ENCODE data around the gene NPC1L1. TPM values are rescaled to one million over a fixed set of nuclear protein-coding genes. Genes with fewer than 3 reads are reported as not detected.
A peak's percentile ranks its signal among the peaks of the same experiment; 100 is the strongest.

The NPC1L1 gene
- total and polyA plus RNA-seq, 10 of the 15 experiments (the other 5 are each of a cell fraction or from before 2014, with no cell fraction given), result 0.01 to 0.90 TPM; not detected in 8

DNA sequence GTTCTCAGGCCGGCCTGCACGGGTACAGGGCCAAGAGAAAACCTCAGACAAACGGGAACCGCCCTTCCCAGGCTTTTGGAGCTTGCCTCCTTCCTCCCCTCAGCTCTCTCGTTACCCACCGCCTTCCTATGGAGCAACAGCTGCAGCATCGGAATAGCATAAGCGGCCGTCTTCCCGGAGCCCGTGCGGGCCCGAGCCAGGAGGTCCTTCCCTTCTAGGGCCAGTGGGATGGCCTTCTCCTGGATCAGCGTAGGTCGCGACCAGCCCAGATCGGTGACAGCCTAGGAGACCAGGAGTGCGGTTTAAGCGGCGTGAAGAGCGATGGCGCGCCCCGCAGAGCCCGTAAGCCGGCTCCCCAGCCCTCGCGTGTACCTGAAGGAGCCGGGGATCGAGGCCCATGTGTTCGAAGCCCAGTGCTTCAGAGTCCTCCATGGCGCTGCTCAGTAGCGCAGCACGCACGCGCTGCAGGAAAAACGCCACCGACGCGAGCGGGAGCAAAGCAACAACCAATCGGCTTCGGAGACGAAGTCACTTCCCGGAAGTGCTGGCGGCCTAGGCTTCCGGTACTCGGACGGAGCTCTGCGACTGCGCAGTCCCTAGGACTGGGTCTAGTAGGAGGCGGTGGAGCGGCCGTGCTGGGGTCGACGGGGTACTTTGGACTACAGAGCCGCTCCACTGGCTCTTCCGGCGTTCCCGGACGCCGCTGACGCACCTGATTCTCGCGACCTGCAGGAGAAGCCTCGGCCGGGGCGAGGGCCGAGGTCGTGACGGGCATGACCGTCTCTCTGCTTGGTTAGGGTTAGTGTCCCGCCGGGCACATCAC is 32.5 kb upstream of the NPC1L1 start, which contains the start of gene DDX56 (continued):
- TF ChIP-seq, protein P1, sequence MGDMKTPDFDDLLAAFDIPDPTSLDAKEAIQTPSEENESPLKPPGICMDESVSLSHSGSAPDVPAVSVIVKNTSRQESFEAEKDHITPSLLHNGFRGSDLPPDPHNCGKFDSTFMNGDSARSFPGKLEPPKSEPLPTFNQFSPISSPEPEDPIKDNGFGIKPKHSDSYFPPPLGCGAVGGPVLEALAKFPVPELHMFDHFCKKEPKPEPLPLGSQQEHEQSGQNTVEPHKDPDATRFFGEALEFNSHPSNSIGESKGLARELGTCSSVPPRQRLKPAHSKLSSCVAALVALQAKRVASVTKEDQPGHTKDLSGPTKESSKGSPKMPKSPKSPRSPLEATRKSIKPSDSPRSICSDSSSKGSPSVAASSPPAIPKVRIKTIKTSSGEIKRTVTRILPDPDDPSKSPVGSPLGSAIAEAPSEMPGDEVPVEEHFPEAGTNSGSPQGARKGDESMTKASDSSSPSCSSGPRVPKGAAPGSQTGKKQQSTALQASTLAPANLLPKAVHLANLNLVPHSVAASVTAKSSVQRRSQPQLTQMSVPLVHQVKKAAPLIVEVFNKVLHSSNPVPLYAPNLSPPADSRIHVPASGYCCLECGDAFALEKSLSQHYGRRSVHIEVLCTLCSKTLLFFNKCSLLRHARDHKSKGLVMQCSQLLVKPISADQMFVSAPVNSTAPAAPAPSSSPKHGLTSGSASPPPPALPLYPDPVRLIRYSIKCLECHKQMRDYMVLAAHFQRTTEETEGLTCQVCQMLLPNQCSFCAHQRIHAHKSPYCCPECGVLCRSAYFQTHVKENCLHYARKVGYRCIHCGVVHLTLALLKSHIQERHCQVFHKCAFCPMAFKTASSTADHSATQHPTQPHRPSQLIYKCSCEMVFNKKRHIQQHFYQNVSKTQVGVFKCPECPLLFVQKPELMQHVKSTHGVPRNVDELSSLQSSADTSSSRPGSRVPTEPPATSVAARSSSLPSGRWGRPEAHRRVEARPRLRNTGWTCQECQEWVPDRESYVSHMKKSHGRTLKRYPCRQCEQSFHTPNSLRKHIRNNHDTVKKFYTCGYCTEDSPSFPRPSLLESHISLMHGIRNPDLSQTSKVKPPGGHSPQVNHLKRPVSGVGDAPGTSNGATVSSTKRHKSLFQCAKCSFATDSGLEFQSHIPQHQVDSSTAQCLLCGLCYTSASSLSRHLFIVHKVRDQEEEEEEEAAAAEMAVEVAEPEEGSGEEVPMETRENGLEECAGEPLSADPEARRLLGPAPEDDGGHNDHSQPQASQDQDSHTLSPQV (IDR thresholded peaks at IDR 0.05), result no peak
- TF ChIP-seq SPI1 (IDR thresholded peaks at IDR 0.05; ENCODE audit: borderline replicate concordance, insufficient read depth, low read depth, low read length) (no peak), NR2C1 (IDR thresholded peaks at IDR 0.05) (peak; percentile 38; the same call in 1 of the 2 replicates), TARDBP (IDR thresholded peaks at IDR 0.05; ENCODE audit: borderline replicate concordance) (peak; percentile 14; the same call in 1 of the 2 replicates), KDM1A (IDR thresholded peaks at IDR 0.05; ENCODE audit: borderline replicate concordance) (no peak), JUND (IDR thresholded peaks at IDR 0.05; ENCODE audit: low read depth, low read length) (no peak), FOXM1 (IDR thresholded peaks at IDR 0.05; ENCODE audit: low read depth, low read length) (no peak), SMAD5 (IDR thresholded peaks at IDR 0.05; ENCODE audit: low read depth) (peak; percentile 94), ZNF384 (IDR thresholded peaks at IDR 0.05; ENCODE audit: borderline replicate concordance, low read depth, low read length) (no peak), SMAD1 (IDR thresholded peaks at IDR 0.05; ENCODE audit: low read depth, partially characterized antibody) (peak; percentile 28), CHD1 (IDR thresholded peaks at IDR 0.05; ENCODE audit: low read depth, low read length) (no peak), SREBF1 (IDR thresholded peaks at IDR 0.05; ENCODE audit: low read length) (no peak), POLR2A (IDR thresholded peaks at IDR 0.05; ENCODE audit: low read depth, low read length) (peak; percentile 96), ZBED1 (IDR thresholded peaks at IDR 0.05; ENCODE audit: borderline replicate concordance) (no peak)
- TF ChIP-seq, protein P2, sequence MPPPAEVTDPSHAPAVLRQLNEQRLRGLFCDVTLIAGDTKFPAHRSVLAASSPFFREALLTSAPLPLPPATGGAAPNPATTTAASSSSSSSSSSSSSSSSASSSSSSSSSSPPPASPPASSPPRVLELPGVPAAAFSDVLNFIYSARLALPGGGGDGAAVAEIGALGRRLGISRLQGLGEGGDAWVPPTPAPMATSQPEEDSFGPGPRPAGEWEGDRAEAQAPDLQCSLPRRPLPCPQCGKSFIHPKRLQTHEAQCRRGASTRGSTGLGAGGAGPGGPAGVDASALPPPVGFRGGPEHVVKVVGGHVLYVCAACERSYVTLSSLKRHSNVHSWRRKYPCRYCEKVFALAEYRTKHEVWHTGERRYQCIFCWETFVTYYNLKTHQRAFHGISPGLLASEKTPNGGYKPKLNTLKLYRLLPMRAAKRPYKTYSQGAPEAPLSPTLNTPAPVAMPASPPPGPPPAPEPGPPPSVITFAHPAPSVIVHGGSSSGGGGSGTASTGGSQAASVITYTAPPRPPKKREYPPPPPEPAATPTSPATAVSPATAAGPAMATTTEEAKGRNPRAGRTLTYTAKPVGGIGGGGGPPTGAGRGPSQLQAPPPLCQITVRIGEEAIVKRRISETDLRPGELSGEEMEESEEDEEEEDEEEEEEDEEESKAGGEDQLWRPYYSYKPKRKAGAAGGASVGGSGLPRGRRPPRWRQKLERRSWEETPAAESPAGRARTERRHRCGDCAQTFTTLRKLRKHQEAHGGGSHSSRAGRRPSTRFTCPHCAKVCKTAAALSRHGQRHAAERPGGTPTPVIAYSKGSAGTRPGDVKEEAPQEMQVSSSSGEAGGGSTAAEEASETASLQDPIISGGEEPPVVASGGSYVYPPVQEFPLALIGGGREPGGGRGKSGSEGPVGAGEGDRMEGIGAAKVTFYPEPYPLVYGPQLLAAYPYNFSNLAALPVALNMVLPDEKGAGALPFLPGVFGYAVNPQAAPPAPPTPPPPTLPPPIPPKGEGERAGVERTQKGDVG (CRISPR knock-in tag; IDR thresholded peaks at IDR 0.05), result no peak
- TF ChIP-seq, protein P3, sequence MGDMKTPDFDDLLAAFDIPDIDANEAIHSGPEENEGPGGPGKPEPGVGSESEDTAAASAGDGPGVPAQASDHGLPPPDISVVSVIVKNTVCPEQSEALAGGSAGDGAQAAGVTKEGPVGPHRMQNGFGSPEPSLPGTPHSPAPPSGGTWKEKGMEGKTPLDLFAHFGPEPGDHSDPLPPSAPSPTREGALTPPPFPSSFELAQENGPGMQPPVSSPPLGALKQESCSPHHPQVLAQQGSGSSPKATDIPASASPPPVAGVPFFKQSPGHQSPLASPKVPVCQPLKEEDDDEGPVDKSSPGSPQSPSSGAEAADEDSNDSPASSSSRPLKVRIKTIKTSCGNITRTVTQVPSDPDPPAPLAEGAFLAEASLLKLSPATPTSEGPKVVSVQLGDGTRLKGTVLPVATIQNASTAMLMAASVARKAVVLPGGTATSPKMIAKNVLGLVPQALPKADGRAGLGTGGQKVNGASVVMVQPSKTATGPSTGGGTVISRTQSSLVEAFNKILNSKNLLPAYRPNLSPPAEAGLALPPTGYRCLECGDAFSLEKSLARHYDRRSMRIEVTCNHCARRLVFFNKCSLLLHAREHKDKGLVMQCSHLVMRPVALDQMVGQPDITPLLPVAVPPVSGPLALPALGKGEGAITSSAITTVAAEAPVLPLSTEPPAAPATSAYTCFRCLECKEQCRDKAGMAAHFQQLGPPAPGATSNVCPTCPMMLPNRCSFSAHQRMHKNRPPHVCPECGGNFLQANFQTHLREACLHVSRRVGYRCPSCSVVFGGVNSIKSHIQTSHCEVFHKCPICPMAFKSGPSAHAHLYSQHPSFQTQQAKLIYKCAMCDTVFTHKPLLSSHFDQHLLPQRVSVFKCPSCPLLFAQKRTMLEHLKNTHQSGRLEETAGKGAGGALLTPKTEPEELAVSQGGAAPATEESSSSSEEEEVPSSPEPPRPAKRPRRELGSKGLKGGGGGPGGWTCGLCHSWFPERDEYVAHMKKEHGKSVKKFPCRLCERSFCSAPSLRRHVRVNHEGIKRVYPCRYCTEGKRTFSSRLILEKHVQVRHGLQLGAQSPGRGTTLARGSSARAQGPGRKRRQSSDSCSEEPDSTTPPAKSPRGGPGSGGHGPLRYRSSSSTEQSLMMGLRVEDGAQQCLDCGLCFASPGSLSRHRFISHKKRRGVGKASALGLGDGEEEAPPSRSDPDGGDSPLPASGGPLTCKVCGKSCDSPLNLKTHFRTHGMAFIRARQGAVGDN (IDR thresholded peaks at IDR 0.05), result peak; percentile 91
- TF ChIP-seq, protein P4, sequence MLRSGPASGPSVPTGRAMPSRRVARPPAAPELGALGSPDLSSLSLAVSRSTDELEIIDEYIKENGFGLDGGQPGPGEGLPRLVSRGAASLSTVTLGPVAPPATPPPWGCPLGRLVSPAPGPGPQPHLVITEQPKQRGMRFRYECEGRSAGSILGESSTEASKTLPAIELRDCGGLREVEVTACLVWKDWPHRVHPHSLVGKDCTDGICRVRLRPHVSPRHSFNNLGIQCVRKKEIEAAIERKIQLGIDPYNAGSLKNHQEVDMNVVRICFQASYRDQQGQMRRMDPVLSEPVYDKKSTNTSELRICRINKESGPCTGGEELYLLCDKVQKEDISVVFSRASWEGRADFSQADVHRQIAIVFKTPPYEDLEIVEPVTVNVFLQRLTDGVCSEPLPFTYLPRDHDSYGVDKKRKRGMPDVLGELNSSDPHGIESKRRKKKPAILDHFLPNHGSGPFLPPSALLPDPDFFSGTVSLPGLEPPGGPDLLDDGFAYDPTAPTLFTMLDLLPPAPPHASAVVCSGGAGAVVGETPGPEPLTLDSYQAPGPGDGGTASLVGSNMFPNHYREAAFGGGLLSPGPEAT (IDR thresholded peaks at IDR 0.05; ENCODE audit: low read depth), result peak; percentile 80
